H1 (cell line): ENCODE results near the gene TTC28. TPM values are rescaled to one million over a fixed set of nuclear protein-coding genes. Genes with fewer than 3 reads are reported as not detected.

Experiments used
- CTCF ChIA-PET: fragments of 300-600 bp; sonication (Branson Sonifier 250); formaldehyde crosslinking; loops from one replicate; lab custom pipeline; 2021; ENCODE audit not compliant: partially characterized antibody; lab: Charles Lee
- POLR2A ChIA-PET: fragments of 300-600 bp; sonication (Branson Sonifier 250); formaldehyde crosslinking; loops from one replicate; lab custom pipeline; 2021; ENCODE audit warnings: inconsistent platforms; ENCODE audit not compliant: partially characterized antibody; lab: Charles Lee
- DNase-seq, 2 experiments: peaks; one replicate each; pipeline versions ENCODE4 v3.0.0 to v3.0.0-alpha.2; 2010 to 2022; ENCODE audit warnings: low spot score in 2 of 2, low read depth in 1 of 2, mixed read lengths in 1 of 2
- FAIRE-seq: peaks from 2 replicates; lab custom pipeline; 2011; peaks lifted over from hg19 to GRCh38; lab: Jason Lieb, UNC
- H2AFZ ChIP-seq: 2 replicates; pipeline ENCODE4 v1.8.1; 2012; ENCODE audit warnings: low read length, inconsistent platforms
- H2AK5ac ChIP-seq: 2 replicates; pipeline ENCODE4 v1.6.1; 2013; ENCODE audit warnings: low read depth, low read length
- H2BK120ac ChIP-seq: replicated peaks from 2 replicates; pipeline ENCODE3; 2013; ENCODE audit warnings: low read depth, low read length, inconsistent platforms
- H2BK12ac ChIP-seq: 2 replicates; pipeline ENCODE4 v1.6.1; 2013; ENCODE audit warnings: low read depth, low read length
- H2BK15ac ChIP-seq: 2 replicates; pipeline ENCODE4 v1.6.1; 2013; ENCODE audit warnings: low read length
- H2BK20ac ChIP-seq: 2 replicates; pipeline ENCODE4 v1.6.1; 2013; ENCODE audit warnings: low read length
- H2BK5ac ChIP-seq: 2 replicates; pipeline ENCODE4 v1.6.1; 2013; ENCODE audit warnings: low read depth, low read length
- H3K14ac ChIP-seq: 2 replicates; pipeline ENCODE4 v1.6.1; 2013; ENCODE audit warnings: inconsistent platforms; ENCODE audit not compliant: insufficient read length
- H3K18ac ChIP-seq: 2 replicates; pipeline ENCODE4 v1.6.1; 2013; ENCODE audit warnings: low read length; ENCODE audit errors: extremely low read depth
- H3K23ac ChIP-seq: 2 replicates; pipeline ENCODE4 v1.6.1; 2013; ENCODE audit warnings: inconsistent platforms; ENCODE audit not compliant: insufficient read length
- H3K23me2 ChIP-seq: 2 replicates; pipeline ENCODE4 v1.6.1; 2013; ENCODE audit warnings: low read depth, low read length
- H3K27ac ChIP-seq: 2 replicates; pipeline ENCODE4 v1.6.1; 2011; ENCODE audit warnings: low read depth, low read length, inconsistent platforms
- H3K27me3 ChIP-seq, 4 experiments: replicated peaks in 1 of 4; 1 replicate in 1 of 4; 2 replicates in 3 of 4; pipeline versions ENCODE4 v1.6.1 to v1.8.1; 2011 to 2013; ENCODE audit warnings: low read length in 3 of 4, mild to moderate bottlenecking in 3 of 4, inconsistent platforms in 2 of 4, mixed read lengths in 2 of 4, moderate library complexity in 1 of 4; ENCODE audit not compliant: control insufficient read depth in 3 of 4, insufficient read depth in 3 of 4; ENCODE audit errors: extremely low read depth in 1 of 4
- H3K36me3 ChIP-seq, 4 experiments: 2 replicates each; pipeline versions ENCODE4 v1.6.1 to v1.8.1; 2011 to 2013; ENCODE audit warnings: mild to moderate bottlenecking in 4 of 4, low read length in 3 of 4, moderate library complexity in 2 of 4, control low read depth in 1 of 4, inconsistent platforms in 1 of 4; ENCODE audit not compliant: insufficient read depth in 4 of 4, control insufficient read depth in 2 of 4
- H3K4ac ChIP-seq: replicated peaks from 2 replicates; pipeline ENCODE3; 2013; ENCODE audit warnings: low read length, low read depth, mixed read lengths, inconsistent platforms; ENCODE audit not compliant: insufficient read length
- H3K4me1 ChIP-seq, 4 experiments: replicated peaks in 1 of 4; 1 replicate in 1 of 4; 2 replicates in 3 of 4; pipeline versions ENCODE4 v1.6.1 to v1.8.1; 2011 to 2013; ENCODE audit warnings: low read length in 3 of 4, inconsistent platforms in 2 of 4, mixed read lengths in 1 of 4; ENCODE audit not compliant: insufficient read depth in 4 of 4, control insufficient read depth in 3 of 4
- H3K4me2 ChIP-seq, 2 experiments: 2 replicates each; pipeline versions ENCODE4 v1.6.1 to v1.8.1; 2011 to 2013; ENCODE audit warnings: low read depth in 2 of 2, low read length in 2 of 2, control low read depth in 1 of 2, inconsistent platforms in 1 of 2, mild to moderate bottlenecking in 1 of 2; ENCODE audit not compliant: insufficient read depth in 1 of 2
- H3K4me3 ChIP-seq, 4 experiments: fragments of 200-600, 300-600 bp in 1 of 4; sonication (generic), shearing (Covaris generic), sonication (Bioruptor Twin) in 1 of 4; 2 replicates each; pipeline versions ENCODE4 v1.5.1 to v1.8.1; 2011 to 2016; ENCODE audit warnings: low read length in 4 of 4, low read depth in 3 of 4, control low read depth in 2 of 4, inconsistent platforms in 2 of 4, mild to moderate bottlenecking in 2 of 4, mixed read lengths in 1 of 4, moderate library complexity in 1 of 4; ENCODE audit not compliant: insufficient read depth in 2 of 4; ENCODE audit errors: extremely low read depth in 1 of 4
- H3K56ac ChIP-seq: replicated peaks from 2 replicates; pipeline ENCODE3; 2013; ENCODE audit warnings: low read depth, mild to moderate bottlenecking, mixed read lengths, low read length, inconsistent platforms; ENCODE audit not compliant: insufficient read length
- H3K79me1 ChIP-seq: 2 replicates; pipeline ENCODE4 v1.6.1; 2013; ENCODE audit warnings: low read depth, low read length, control low read depth
- H3K79me2 ChIP-seq, 2 experiments: 2 replicates each; pipeline versions ENCODE4 v1.6.1 to v1.8.1; 2012 to 2013; ENCODE audit warnings: low read length in 2 of 2, mild to moderate bottlenecking in 2 of 2, inconsistent platforms in 1 of 2; ENCODE audit not compliant: insufficient read depth in 2 of 2, control insufficient read depth in 1 of 2
- H3K9ac ChIP-seq, 4 experiments: replicated peaks in 1 of 4; 1 replicate in 1 of 4; 2 replicates in 3 of 4; pipeline versions ENCODE4 v1.6.1 to v1.8.1; 2011 to 2013; ENCODE audit warnings: low read depth in 3 of 4, low read length in 3 of 4, control low read depth in 2 of 4, mild to moderate bottlenecking in 2 of 4, moderate library complexity in 2 of 4, inconsistent platforms in 1 of 4; ENCODE audit errors: extremely low read depth in 1 of 4
- H3K9me3 ChIP-seq, 2 experiments: 2 replicates each; pipeline versions ENCODE4 v1.6.1 to v1.8.1; 2012 to 2013; ENCODE audit warnings: mild to moderate bottlenecking in 2 of 2, moderate library complexity in 2 of 2, control low read depth in 1 of 2, inconsistent platforms in 1 of 2, low read depth in 1 of 2, low read length in 1 of 2, mixed read lengths in 1 of 2; ENCODE audit not compliant: insufficient read depth in 2 of 2
- H4K20me1 ChIP-seq, 2 experiments: replicated peaks in 1 of 2; 2 replicates each; pipeline versions ENCODE3 to v1.8.1; 2011 to 2013; ENCODE audit warnings: inconsistent platforms in 2 of 2, low read length in 2 of 2, mild to moderate bottlenecking in 1 of 2; ENCODE audit not compliant: insufficient read depth in 2 of 2, control insufficient read depth in 1 of 2
- H4K5ac ChIP-seq: 2 replicates; pipeline ENCODE4 v1.6.1; 2013; ENCODE audit warnings: low read length, low read depth, mixed read lengths, inconsistent platforms; ENCODE audit not compliant: insufficient read length
- H4K8ac ChIP-seq: 2 replicates; pipeline ENCODE4 v1.8.0; 2013; ENCODE audit warnings: mild to moderate bottlenecking, moderate library complexity, low read length, inconsistent platforms; ENCODE audit not compliant: insufficient read depth; ENCODE audit errors: extremely low read depth
- H4K91ac ChIP-seq: replicated peaks from 2 replicates; pipeline ENCODE3; 2013; ENCODE audit warnings: low read length, mixed read lengths, inconsistent platforms; ENCODE audit not compliant: insufficient read length
- EP300 ChIP-seq, 2 experiments: IDR thresholded peaks; 1 replicate in 1 of 2; 2 replicates in 1 of 2; pipeline ENCODE4 v1.6.1; 2011 to 2012; ENCODE audit warnings: low read depth in 2 of 2, low read length in 2 of 2, mild to moderate bottlenecking in 2 of 2, borderline replicate concordance in 1 of 2, inconsistent platforms in 1 of 2, moderate library complexity in 1 of 2
- GABPA ChIP-seq: IDR thresholded peaks from 2 replicates; pipeline ENCODE4 v1.6.1; 2011; ENCODE audit warnings: mild to moderate bottlenecking, low read length, moderate library complexity, borderline replicate concordance; ENCODE audit not compliant: insufficient read depth
- GTF2F1 ChIP-seq: IDR thresholded peaks from 2 replicates; pipeline ENCODE4 v1.6.1; 2012; ENCODE audit warnings: low read depth, low read length, improper control_type of control experiment, borderline replicate concordance
- KDM5A ChIP-seq: fragments of 200-600 bp; IDR thresholded peaks from 2 replicates; pipeline ENCODE4 v1.7.1; 2012; ENCODE audit warnings: mild to moderate bottlenecking, low read length, inconsistent platforms, mixed read lengths
- NANOG ChIP-seq: IDR thresholded peaks from 2 replicates; pipeline ENCODE4 v1.6.1; 2011; ENCODE audit warnings: low read length, low read depth, mild to moderate bottlenecking, inconsistent platforms; ENCODE audit not compliant: insufficient read depth, poor library complexity, severe bottlenecking
- POU5F1 ChIP-seq: IDR thresholded peaks from 2 replicates; pipeline ENCODE4 v1.6.1; 2011; ENCODE audit warnings: low read depth, mild to moderate bottlenecking, low read length, moderate library complexity
- RNF2 ChIP-seq: fragments of 200-900, 300-1000 bp; sonication (generic); IDR thresholded peaks from 2 replicates; pipeline ENCODE4 v1.7.1; 2016; ENCODE audit warnings: borderline replicate concordance, low read depth, mild to moderate bottlenecking, antibody characterized with exemption, low read length; ENCODE audit not compliant: poor library complexity, severe bottlenecking; ENCODE audit errors: missing control alignments
- SAP30 ChIP-seq: fragments of 300-600 bp; sonication (generic); IDR thresholded peaks from 2 replicates; pipeline ENCODE4 v1.7.1; 2012; ENCODE audit warnings: low read length, moderate library complexity, mild to moderate bottlenecking, inconsistent platforms; ENCODE audit not compliant: insufficient read depth, insufficient replicate concordance
- SIN3A ChIP-seq, 2 experiments: IDR thresholded peaks in 1 of 2; conservative IDR thresholded peaks in 1 of 2; 2 replicates each; pipeline ENCODE4 v1.6.1; 2011 to 2012; ENCODE audit warnings: low read length in 2 of 2, improper control_type of control experiment in 1 of 2, low read depth in 1 of 2, mild to moderate bottlenecking in 1 of 2
- SP4 ChIP-seq: IDR thresholded peaks from 2 replicates; pipeline ENCODE4 v1.6.1; 2012; ENCODE audit warnings: low read length, inconsistent platforms
- WGBS, 2 experiments: shearing (Covaris generic) in 1 of 2; methylation state at CpG; one replicate each; pipeline versions ENCODE4 v1.1.6 to v1.1.7; 2013 to 2015; ENCODE audit warnings: low lambda C conversion rate in 2 of 2, mixed read lengths in 2 of 2, inconsistent platforms in 1 of 2, low coverage in 1 of 2, missing lambda C conversion rate in 1 of 2; ENCODE audit not compliant: insufficient replicate concordance in 2 of 2, insufficient coverage in 1 of 2, insufficient read length in 1 of 2; ENCODE audit errors: extremely low coverage in 1 of 2, missing lambda C conversion rate in 1 of 2; 5-methylcytosine and 5-hydroxymethylcytosine counted together
- polyA plus RNA-seq, 7 experiments: library from polyadenylated mRNA; depleted of rRNA in 3 of 7; stranded (reverse) in 5 of 7; unstranded in 2 of 7; fragments of >200 nt in 5 of 7; fragments of 200-250 nt in 2 of 7; gene quantifications; 1 replicate in 5 of 7; 2 replicates in 1 of 7; 4 replicates in 1 of 7; pipeline versions ENCODE4 v1.2.1 to v1.2.3, GENCODE V29; 2011 to 2013; ENCODE audit warnings: missing spikeins in 2 of 7, mixed read lengths in 2 of 7
- total RNA-seq: library from RNA; stranded (reverse); fragmentation: NEBNext Ultra II Directional; extraction: Animal tissue kit (Norgen Biotek cat#: 25700); gene quantifications from 2 replicates; pipeline ENCODE4 v1.2.1, GENCODE V29; 2021

The TTC28 gene
- total and polyA plus RNA-seq, 2 of the 8 experiments (the other 6 are each of a cell fraction or from before 2014, with no cell fraction given), result 2.6 to 12.6 TPM

DNA sequence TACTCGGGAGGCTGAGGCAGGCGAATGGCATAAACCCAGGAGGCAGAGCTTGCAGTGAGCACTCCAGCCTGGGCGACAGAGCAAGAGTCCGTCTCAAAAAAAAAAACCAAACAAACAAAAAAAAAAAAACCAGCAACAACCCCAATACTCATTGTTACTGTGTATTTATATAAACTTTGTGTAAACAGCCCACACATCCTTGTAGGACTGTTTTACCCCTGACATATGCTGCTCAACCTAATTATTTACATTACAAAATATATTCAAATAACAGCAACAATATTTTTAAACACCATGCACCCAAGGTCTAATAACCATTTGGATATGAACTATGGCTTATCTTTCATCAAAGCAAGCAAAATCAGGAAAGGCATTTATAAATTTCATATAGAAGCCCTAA, 284.1 kb downstream of the TTC28 start:
- ChIA-PET POLR2A (no interaction called here), CTCF (no interaction called here)
- Histone ChIP-seq H3K56ac (no peak overlapping the region), H4K8ac (no peak overlapping the region), H3K79me1 (no peaks in the 10 kb centered on the region; the same call in 1 of the 2 replicates), H3K23ac (no peak overlapping the region), H3K9me3 (peaks cover 9 to 11% of the 10 kb centered on the region in 2 experiments), H3K79me2 (no peaks in the 10 kb centered on the region), H3K36me3 (no peaks in the 10 kb centered on the region), H2BK120ac (no peak overlapping the region), H2BK12ac (no peak overlapping the region), H4K20me1 (no peaks in the 10 kb centered on the region), H3K4me1 (no peaks in the 10 kb centered on the region), H2BK5ac (no peak overlapping the region), H3K14ac (no peak overlapping the region), H2BK15ac (no peak overlapping the region), H3K27me3 (no peaks in the 10 kb centered on the region), H4K91ac (no peak overlapping the region), H3K4me2 (no peak overlapping the region), H3K4me3 (no peak overlapping the region), H2AK5ac (no peak overlapping the region), H2AFZ (no peak overlapping the region), H3K9ac (no peak overlapping the region), H3K27ac (no peak overlapping the region), H3K4ac (no peak overlapping the region), H3K18ac (no peak overlapping the region), H4K5ac (no peak overlapping the region), H2BK20ac (no peak overlapping the region), H3K23me2 (no peaks in the 10 kb centered on the region)
- DNase-seq, result no peak
- WGBS, 2 experiments, result 96% methylated on average over 4 of the region's 4 CpGs; no CpG with 5 or more reads in 1 of the 2 experiments
- TF ChIP-seq RNF2, result no peak
- no peak for TF ChIP-seq SIN3A (conservative IDR thresholded peaks at IDR 0.05 in 1 of 2, IDR thresholded peaks at IDR 0.05 in 1 of 2; ENCODE audit: low read depth in 1 of 2, low read length in 2 of 2)
- TF ChIP-seq SAP30, result no peak
- TF ChIP-seq SP4, result no peak
- no peak for TF ChIP-seq GABPA
- TF ChIP-seq POU5F1, result no peak
- TF ChIP-seq GTF2F1, result no peak
- no peak for TF ChIP-seq NANOG
- TF ChIP-seq KDM5A, result no peak
- no peak for TF ChIP-seq EP300 (IDR thresholded peaks at IDR 0.05; ENCODE audit: borderline replicate concordance in 1 of 2, low read depth in 2 of 2, low read length in 2 of 2)
- FAIRE-seq, result no peak
